Hepatocyte (in vitro differentiated cells): Measurements from ENCODE around the gene PRELID1. TPM values are rescaled to one million over a fixed set of nuclear protein-coding genes. Genes with fewer than 3 reads are reported as not detected.

Experiments used
- DNase-seq: peaks from one replicate; pipeline ENCODE4 v3.0.0-alpha.2; 2016; ENCODE audit warnings: low spot score
- H2AFZ ChIP-seq: fragments of 200-600 bp; sonication (generic); 2 replicates; pipeline ENCODE4 v1.6.0; 2016; ENCODE audit warnings: antibody characterized with exemption, mild to moderate bottlenecking
- H3K27ac ChIP-seq: fragments of 200-600 bp; sonication (generic); 2 replicates; pipeline ENCODE4 v1.5.1; 2016; ENCODE audit warnings: mild to moderate bottlenecking
- H3K27me3 ChIP-seq: fragments of 200-600 bp; sonication (generic); 2 replicates; pipeline ENCODE4 v1.6.1; 2016
- H3K36me3 ChIP-seq: fragments of 200-600 bp; sonication (generic); replicated peaks from 2 replicates; pipeline ENCODE4 v1.5.1; 2016; ENCODE audit warnings: low read depth; ENCODE audit not compliant: insufficient read depth
- H3K4me1 ChIP-seq: fragments of 200-600 bp; sonication (generic); 2 replicates; pipeline ENCODE4 v1.5.1; 2016; ENCODE audit warnings: mild to moderate bottlenecking, moderate library complexity; ENCODE audit not compliant: insufficient read depth
- H3K4me2 ChIP-seq: fragments of 200-600 bp; sonication (generic); 2 replicates; pipeline ENCODE4 v1.6.0; 2016
- H3K4me3 ChIP-seq: fragments of 200-600 bp; sonication (generic); 2 replicates; pipeline ENCODE4 v1.5.1; 2016; ENCODE audit warnings: mild to moderate bottlenecking
- H3K79me2 ChIP-seq: fragments of 200-600 bp; sonication (generic); 2 replicates; pipeline ENCODE4 v1.6.0; 2017; ENCODE audit warnings: mild to moderate bottlenecking
- H3K9me2 ChIP-seq: fragments of 200-600 bp; sonication (generic); replicated peaks from 2 replicates; pipeline ENCODE4 v1.6.0; 2017; ENCODE audit warnings: mild to moderate bottlenecking; ENCODE audit not compliant: insufficient read depth
- H3K9me3 ChIP-seq: fragments of 200-600 bp; sonication (generic); 2 replicates; pipeline ENCODE4 v1.5.1; 2016; ENCODE audit warnings: low read depth, mild to moderate bottlenecking
- H4K20me1 ChIP-seq: fragments of 200-600 bp; sonication (generic); 2 replicates; pipeline ENCODE4 v1.6.0; 2016; ENCODE audit warnings: mild to moderate bottlenecking; ENCODE audit not compliant: insufficient read depth, poor library complexity, severe bottlenecking
- EZH2 ChIP-seq: fragments of 200-600 bp; sonication (generic); IDR thresholded peaks from 2 replicates; pipeline ENCODE4 v1.6.1; 2016; ENCODE audit warnings: antibody characterized with exemption, mild to moderate bottlenecking, borderline replicate concordance
- EZH2phosphoT487 ChIP-seq: fragments of 200-600 bp; sonication (generic); IDR thresholded peaks from one replicate; pipeline ENCODE4 v1.6.1; 2018; ENCODE audit warnings: antibody characterized with exemption, mild to moderate bottlenecking, low read depth, moderate library complexity; ENCODE audit not compliant: unreplicated experiment, severe bottlenecking
- WGBS: methylation state at CpG from one replicate; pipeline ENCODE4 v1.1.6; 2016; ENCODE audit warnings: low lambda C conversion rate; ENCODE audit errors: missing lambda C conversion rate; 5-methylcytosine and 5-hydroxymethylcytosine counted together
- polyA plus RNA-seq: library from polyadenylated mRNA; unstranded; fragments of >200 nt; fragmentation: Nextera tagmentation; extraction: Ambion mirVana; gene quantifications from 2 replicates; pipeline ENCODE4 v1.2.1, GENCODE V29; 2016
- total RNA-seq: library from RNA; depleted of rRNA; stranded (reverse); fragments of >200 nt; gene quantifications from 2 replicates; pipeline ENCODE4 v1.2.3, GENCODE V29; 2014
- TF ChIP-seq, protein P1 (sequence below): fragments of 200-600 bp; sonication (generic); IDR thresholded peaks from 2 replicates; pipeline ENCODE4 v1.5.1; 2016; ENCODE audit warnings: antibody characterized with exemption, mild to moderate bottlenecking; ENCODE audit not compliant: poor library complexity

PRELID1 gene
- total and polyA plus RNA-seq, 2 experiments from 2014 or later = 228 to 282 TPM

DNA sequence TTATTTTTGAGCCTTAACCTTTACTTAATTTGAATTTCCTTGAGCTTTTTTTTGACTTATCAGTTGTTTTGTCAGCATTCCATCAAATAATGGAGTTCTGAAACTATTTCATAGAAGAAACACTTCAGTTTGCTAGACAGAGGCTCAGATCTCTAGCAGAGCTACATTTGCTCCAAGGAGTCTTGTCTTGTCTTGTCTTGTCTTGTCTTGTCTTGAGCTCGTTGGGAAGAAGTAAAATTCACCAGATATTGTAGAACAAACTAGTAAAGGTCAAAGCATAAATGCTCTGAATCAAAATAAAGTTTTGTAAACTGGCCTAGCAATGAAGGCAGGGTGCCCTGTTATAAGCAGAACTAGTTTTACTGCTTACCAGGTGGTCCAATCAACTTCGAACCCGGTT lies 33.6 kb upstream of the PRELID1 start:
- Histone ChIP-seq H3K4me3 (no peak overlapping the region), H3K79me2 (peaks cover 3% of the 10 kb centered on the region), H3K4me1 (no peaks in the 10 kb centered on the region), H3K9me2 (no peaks in the 10 kb centered on the region), H3K27me3 (no peaks in the 10 kb centered on the region), H3K9me3 (no peaks in the 10 kb centered on the region), H4K20me1 (no peaks in the 10 kb centered on the region), H2AFZ (no peak overlapping the region), H3K36me3 (peaks cover 5% of the 10 kb centered on the region), H3K27ac (no peak overlapping the region), H3K4me2 (no peak overlapping the region)
- DNase-seq = no peak
- WGBS = 89% methylated on average over 3 of the region's 3 CpGs
- TF ChIP-seq EZH2 = no peak
- TF ChIP-seq, protein P1, sequence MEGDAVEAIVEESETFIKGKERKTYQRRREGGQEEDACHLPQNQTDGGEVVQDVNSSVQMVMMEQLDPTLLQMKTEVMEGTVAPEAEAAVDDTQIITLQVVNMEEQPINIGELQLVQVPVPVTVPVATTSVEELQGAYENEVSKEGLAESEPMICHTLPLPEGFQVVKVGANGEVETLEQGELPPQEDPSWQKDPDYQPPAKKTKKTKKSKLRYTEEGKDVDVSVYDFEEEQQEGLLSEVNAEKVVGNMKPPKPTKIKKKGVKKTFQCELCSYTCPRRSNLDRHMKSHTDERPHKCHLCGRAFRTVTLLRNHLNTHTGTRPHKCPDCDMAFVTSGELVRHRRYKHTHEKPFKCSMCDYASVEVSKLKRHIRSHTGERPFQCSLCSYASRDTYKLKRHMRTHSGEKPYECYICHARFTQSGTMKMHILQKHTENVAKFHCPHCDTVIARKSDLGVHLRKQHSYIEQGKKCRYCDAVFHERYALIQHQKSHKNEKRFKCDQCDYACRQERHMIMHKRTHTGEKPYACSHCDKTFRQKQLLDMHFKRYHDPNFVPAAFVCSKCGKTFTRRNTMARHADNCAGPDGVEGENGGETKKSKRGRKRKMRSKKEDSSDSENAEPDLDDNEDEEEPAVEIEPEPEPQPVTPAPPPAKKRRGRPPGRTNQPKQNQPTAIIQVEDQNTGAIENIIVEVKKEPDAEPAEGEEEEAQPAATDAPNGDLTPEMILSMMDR = no peak
- TF ChIP-seq EZH2phosphoT487 = no peak

DNA sequence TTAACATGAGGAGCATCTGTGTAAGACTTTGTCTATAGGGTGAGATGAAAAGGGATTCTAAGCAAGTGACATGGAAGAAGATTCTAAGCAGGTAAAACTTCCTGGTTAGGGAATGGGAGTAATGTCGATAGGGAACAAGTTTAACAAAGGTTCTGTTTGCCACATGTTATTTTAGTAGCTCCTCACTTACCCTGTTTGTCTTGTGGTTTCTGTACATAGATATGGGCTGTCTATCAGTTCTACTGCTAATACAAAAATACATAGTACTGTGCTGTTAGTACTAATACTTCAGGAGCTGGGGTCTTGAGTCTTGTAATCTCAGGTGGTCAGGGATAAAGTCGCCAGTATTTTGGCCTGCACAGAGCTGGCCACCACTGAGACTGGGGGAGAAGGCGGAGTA lies 32.9 kb upstream of the PRELID1 start:
- no peak overlapping the region for H3K4me3 ChIP-seq
- H3K27me3 ChIP-seq = no peaks in the 10 kb centered on the region
- H3K79me2 ChIP-seq = peaks cover 3% of the 10 kb centered on the region
- WGBS = 71% methylated on average over 3 of the region's 3 CpGs
- no peaks in the 10 kb centered on the region for H3K4me1 ChIP-seq
- no peaks in the 10 kb centered on the region for H3K9me3 ChIP-seq
- H3K9me2 ChIP-seq = no peaks in the 10 kb centered on the region
- peaks cover 5% of the 10 kb centered on the region for H3K36me3 ChIP-seq
- no peak for DNase-seq
- no peak overlapping the region for H2AFZ ChIP-seq
- peak overlapping the region; percentile 14 for H3K27ac ChIP-seq
- TF ChIP-seq EZH2phosphoT487 = no peak
- no peak for TF ChIP-seq EZH2
- TF ChIP-seq, protein P1 = no peak
- no peaks in the 10 kb centered on the region for H4K20me1 ChIP-seq
- no peak overlapping the region for H3K4me2 ChIP-seq

DNA sequence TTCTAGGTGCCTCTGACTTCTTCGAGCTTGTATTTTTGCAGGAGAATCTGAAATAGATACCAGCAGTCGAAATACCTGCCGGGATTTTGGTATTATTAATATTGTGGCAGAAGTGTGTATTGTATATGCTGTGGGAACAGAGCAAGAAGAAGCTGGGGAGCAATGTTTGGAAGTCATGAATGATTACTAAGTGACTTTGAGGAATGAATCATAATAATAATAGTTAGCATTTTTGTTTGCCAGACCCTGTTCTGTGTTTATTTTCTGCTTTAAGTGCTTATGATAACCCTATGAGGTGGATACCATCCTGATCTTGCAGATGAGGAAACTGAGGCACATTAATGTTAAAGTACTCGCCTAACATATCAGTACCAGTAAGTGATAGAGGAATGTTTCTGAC lies 32.5 kb upstream of the PRELID1 start:
- Histone ChIP-seq H3K4me3 (no peak overlapping the region), H3K4me1 (no peaks in the 10 kb centered on the region), H3K4me2 (no peak overlapping the region), H3K27ac (no peak overlapping the region), H3K27me3 (no peaks in the 10 kb centered on the region), H3K79me2 (peaks cover 3% of the 10 kb centered on the region), H3K9me2 (no peaks in the 10 kb centered on the region), H2AFZ (no peak overlapping the region), H3K36me3 (peaks cover 5% of the 10 kb centered on the region), H4K20me1 (no peaks in the 10 kb centered on the region), H3K9me3 (no peaks in the 10 kb centered on the region)
- TF ChIP-seq, protein P1 = no peak
- WGBS = 93% methylated on average over 4 of the region's 4 CpGs
- no peak for DNase-seq

- no peak overlapping the region for H3K27ac ChIP-seq
- WGBS = 97% methylated on average over 6 of the region's 6 CpGs
Observed at GRCh38 chr5:177275883-177276282, 27.7 kb upstream of the PRELID1 start.

More at GRCh38 chr5:177275883-177276282, 27.7 kb upstream of the PRELID1 start:
- H3K36me3 ChIP-seq = peaks cover 5% of the 10 kb centered on the region
- no peak for DNase-seq
- H3K9me2 ChIP-seq = no peaks in the 10 kb centered on the region
- H2AFZ ChIP-seq = no peak overlapping the region
- TF ChIP-seq, protein P1 = no peak
- no peak for TF ChIP-seq EZH2phosphoT487
- H3K4me1 ChIP-seq = no peaks in the 10 kb centered on the region
- no peak overlapping the region for H3K4me3 ChIP-seq
- H4K20me1 ChIP-seq = no peaks in the 10 kb centered on the region
- no peak overlapping the region for H3K4me2 ChIP-seq
- no peaks in the 10 kb centered on the region for H3K9me3 ChIP-seq
- H3K27me3 ChIP-seq = no peaks in the 10 kb centered on the region
- H3K79me2 ChIP-seq = no peaks in the 10 kb centered on the region
